Stomach (tissue), 19 donors: Measurements from ENCODE around the gene PLEKHG4B. TPM values are rescaled to one million over a fixed set of nuclear protein-coding genes. Genes with fewer than 3 reads are reported as not detected.
A peak's percentile ranks its signal among the peaks of the same experiment; 100 is the strongest.
"Not testable (repeated sequence)": the region's sequence is repeated elsewhere in the genome, so short reads cannot be mapped to it uniquely, and the experiment has no call there.

Source experiments
- DNase-seq, 2 donors: peaks; one replicate each; pipeline versions ENCODE4 v3.0.0 to v3.0.0-alpha.2; 2013 to 2019
- H3K27ac ChIP-seq, 5 donors: fragments of 200-600 bp in 4 of 5; sonication (generic) in 4 of 5; one replicate each; pipeline ENCODE4 v1.5.1; 2013 to 2019; ENCODE audit warnings: mild to moderate bottlenecking in 1 of 5, moderate library complexity in 1 of 5
- H3K27me3 ChIP-seq, 3 donors: fragments of 200-600 bp; sonication (generic); one replicate each; pipeline ENCODE4 v1.5.1; 2017 to 2019; ENCODE audit warnings: mixed run types in 1 of 3
- H3K36me3 ChIP-seq, 4 donors: fragments of 200-600 bp; sonication (generic); 1 replicate in 3 of 4; 2 replicates in 1 of 4; pipeline ENCODE4 v1.5.1; 2016 to 2019
- H3K4me1 ChIP-seq, 4 donors: fragments of 200-600 bp; sonication (generic); one replicate each; pipeline ENCODE4 v1.5.1; 2016 to 2019
- H3K4me3 ChIP-seq, 4 donors: fragments of 200-600 bp; sonication (generic) in 3 of 4; one replicate each; pipeline ENCODE4 v1.5.1; 2016 to 2019; ENCODE audit warnings: mild to moderate bottlenecking in 1 of 4
- H3K9me3 ChIP-seq, 4 donors: fragments of 200-600 bp; sonication (generic); one replicate each; pipeline ENCODE4 v1.5.1; 2016 to 2019
- EP300 ChIP-seq: sonication (generic); formaldehyde crosslinking; IDR thresholded peaks from one replicate; pipeline ENCODE4 v1.6.1; 2017; ENCODE audit warnings: antibody characterized with exemption
- POLR2A ChIP-seq, 4 donors: fragments of 450-650 bp; IDR thresholded peaks; one replicate each; pipeline ENCODE4 v1.6.1; 2016; ENCODE audit warnings: antibody characterized with exemption in 4 of 4, control low read depth in 2 of 4, mild to moderate bottlenecking in 1 of 4, moderate library complexity in 1 of 4
- POLR2AphosphoS5 ChIP-seq, 3 donors: sonication (generic); formaldehyde crosslinking; IDR thresholded peaks; one replicate each; pipeline ENCODE4 v1.6.1; 2016; ENCODE audit warnings: antibody characterized with exemption in 3 of 3
- WGBS, 5 donors: extraction: QIAGEN DNeasy Blood & Tissue Kit in 3 of 5; methylation state at CpG; one replicate each; pipeline versions ENCODE4 v1.1.5 to v1.1.7; 2013 to 2018; 5-methylcytosine and 5-hydroxymethylcytosine counted together
- intact Hi-C: fragments of 100-400 bp; cut with DNase I; formaldehyde crosslinking; loops from one replicate; pipeline ENCODE4 v1.15.1; 2023; ENCODE audit warnings: low total_unique reads
- long read RNA-seq, 10 donors: transcript quantifications; one replicate each; lab custom pipeline, GENCODE V29; 2026
- polyA plus RNA-seq, 3 donors: library from polyadenylated mRNA; stranded (reverse); fragments of 200-250 nt; gene quantifications; one replicate each; pipeline ENCODE4 v1.2.3, GENCODE V29; 2013
- total RNA-seq, 5 donors: library from RNA; depleted of rRNA; stranded (reverse); fragments of >200 nt; gene quantifications; one replicate each; pipeline versions ENCODE4 v1.1.0 to v1.2.3, GENCODE V29; 2014 to 2016
- TF ChIP-seq, protein P1 (sequence below), 7 experiments: fragments of 450-650 bp in 4 of 7; fragments of 200-600 bp in 3 of 7; sonication (generic) in 3 of 7; IDR thresholded peaks; one replicate each; pipeline ENCODE4 v1.5.1; 2016 to 2019; ENCODE audit warnings: antibody characterized with exemption in 7 of 7, control low read depth in 2 of 7, mild to moderate bottlenecking in 1 of 7
- donor health status: healthy with polysubstance abuse.
- donor health status: Bipolar disorder and iron deficiency.
- donor health status: healthy.

The PLEKHG4B gene
- 1 to 10 TPM in 3 of 5 donors, under 1 TPM in 1, not detected in 1; 0.58 to 4.3 (median 3.4) TPM for total RNA-seq
- polyA plus RNA-seq: 1 to 10 TPM in 1 of 3 donors, under 1 TPM in 2; 0.15 to 1.8 (median 0.88) TPM
- long read RNA-seq, donor 1: 0 reads
- long read RNA-seq, donor 2: 0 reads
- long read RNA-seq, donor 3: 0 reads
- long read RNA-seq, donor 4: 0 reads
- long read RNA-seq, donor 5: 0 reads
- long read RNA-seq, donor 6, partial matches to known transcripts: 5 of 5 reads
- long read RNA-seq, donor 6, other reads (novel, unspliced or antisense): 0 of 5 reads
- long read RNA-seq, donor 7: 0 reads
- long read RNA-seq, donor 8: 0 reads
- long read RNA-seq, donor 9: 0 reads
- long read RNA-seq, donor 10: 0 reads

- peaks cover 0 to 75% (median 40%) of the 10 kb centered on the region in 3 donors for H3K27me3 ChIP-seq
- 6 to 31% (median 9%) methylated on average over 21 to 57 of the region's 57 CpGs for WGBS, 5 donors
- intact Hi-C loops: no loop called here
- peak in 1 of 2 donors; percentile 82 for DNase-seq
- no peaks in the 10 kb centered on the region for H3K36me3 ChIP-seq
- no peaks in the 10 kb centered on the region for H3K9me3 ChIP-seq
- H3K4me1 ChIP-seq: peaks cover 4 to 17% (median 10%) of the 10 kb centered on the region in 4 donors
- peak within 1 kb of the TSS; percentile 44 to 56 (median 50) for H3K4me3 ChIP-seq
- TF ChIP-seq, protein P1, sequence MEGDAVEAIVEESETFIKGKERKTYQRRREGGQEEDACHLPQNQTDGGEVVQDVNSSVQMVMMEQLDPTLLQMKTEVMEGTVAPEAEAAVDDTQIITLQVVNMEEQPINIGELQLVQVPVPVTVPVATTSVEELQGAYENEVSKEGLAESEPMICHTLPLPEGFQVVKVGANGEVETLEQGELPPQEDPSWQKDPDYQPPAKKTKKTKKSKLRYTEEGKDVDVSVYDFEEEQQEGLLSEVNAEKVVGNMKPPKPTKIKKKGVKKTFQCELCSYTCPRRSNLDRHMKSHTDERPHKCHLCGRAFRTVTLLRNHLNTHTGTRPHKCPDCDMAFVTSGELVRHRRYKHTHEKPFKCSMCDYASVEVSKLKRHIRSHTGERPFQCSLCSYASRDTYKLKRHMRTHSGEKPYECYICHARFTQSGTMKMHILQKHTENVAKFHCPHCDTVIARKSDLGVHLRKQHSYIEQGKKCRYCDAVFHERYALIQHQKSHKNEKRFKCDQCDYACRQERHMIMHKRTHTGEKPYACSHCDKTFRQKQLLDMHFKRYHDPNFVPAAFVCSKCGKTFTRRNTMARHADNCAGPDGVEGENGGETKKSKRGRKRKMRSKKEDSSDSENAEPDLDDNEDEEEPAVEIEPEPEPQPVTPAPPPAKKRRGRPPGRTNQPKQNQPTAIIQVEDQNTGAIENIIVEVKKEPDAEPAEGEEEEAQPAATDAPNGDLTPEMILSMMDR (IDR thresholded peaks at IDR 0.05): no peak
- TF ChIP-seq EP300: no peak
- TF ChIP-seq POLR2A (IDR thresholded peaks at IDR 0.05): no peak
- TF ChIP-seq POLR2AphosphoS5 (IDR thresholded peaks at IDR 0.05): no peak
- H3K27ac ChIP-seq: peak within 1 kb of the TSS in 1 of 5 donors; percentile 18
Measured at GRCh38 chr5:91556-92263, at the start of gene PLEKHG4B. Gene PLEKHG4B (plus strand): TSS chr5:92168. CDS start chr5:92232, 64 bp downstream.

- TF ChIP-seq POLR2A (IDR thresholded peaks at IDR 0.05): no peak
- TF ChIP-seq, protein P1 (IDR thresholded peaks at IDR 0.05): peak in 2 of 7 experiments; percentile 11 to 15
- TF ChIP-seq EP300: no peak
- WGBS, 5 donors: 24 to 28% (median 27%) methylated on average over 6 of the region's 6 CpGs
- Histone ChIP-seq H3K36me3 (no peaks in the 10 kb centered on the region), H3K27ac (no peak overlapping the region), H3K4me1 (no peaks in the 10 kb centered on the region), H3K9me3 (no peaks in the 10 kb centered on the region), H3K4me3 (no peak overlapping the region), H3K27me3 (peaks cover 0 to 32% (median 8%) of the 10 kb centered on the region in 3 donors)
- intact Hi-C loops: no loop called here
- peak in 1 of 2 donors; percentile 23 for DNase-seq
Measured at GRCh38 chr5:42250-42649, 49.7 kb upstream of the PLEKHG4B start.

DNA sequence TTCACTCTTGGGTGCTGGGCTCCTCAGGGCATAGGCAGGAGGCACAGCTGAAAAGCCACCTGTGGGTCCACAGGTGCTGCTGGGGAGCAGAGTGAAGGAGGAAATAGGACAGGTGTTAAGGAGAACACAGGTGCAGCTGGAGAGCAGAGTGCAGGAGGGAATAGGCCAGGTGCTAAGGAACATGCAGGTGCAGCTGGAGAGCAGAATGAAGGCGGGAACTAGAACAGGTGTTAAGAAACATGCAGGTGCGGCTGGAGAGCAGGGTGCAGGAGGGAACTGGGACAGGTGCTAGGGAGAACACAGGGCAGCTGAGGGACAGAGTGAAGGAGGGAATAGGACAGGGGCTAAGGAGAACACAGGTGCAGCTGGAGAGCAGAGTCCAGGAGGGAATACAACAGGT is 43.8 kb upstream of the PLEKHG4B start:
- WGBS, 5 donors: 23 to 51% (median 26%) methylated on average over 2 of the region's 2 CpGs
- intact Hi-C loops: no loop called here
- DNase-seq: peak in 1 of 2 donors; percentile 20
- Histone ChIP-seq H3K9me3 (no peaks in the 10 kb centered on the region), H3K4me1 (peaks cover 3 to 5% (median 5%) of the 10 kb centered on the region in 4 donors), H3K27me3 (peaks cover 0 to 35% (median 8%) of the 10 kb centered on the region in 3 donors), H3K27ac (no peak overlapping the region), H3K36me3 (no peaks in the 10 kb centered on the region), H3K4me3 (no peak overlapping the region)
- TF ChIP-seq, protein P1 (IDR thresholded peaks at IDR 0.05): no peak
- no peak for TF ChIP-seq POLR2AphosphoS5 (IDR thresholded peaks at IDR 0.05)
- TF ChIP-seq POLR2A (IDR thresholded peaks at IDR 0.05): no peak
- TF ChIP-seq EP300: no peak

- H3K27me3 ChIP-seq: peaks cover 0 to 49% (median 21%) of the 10 kb centered on the region in 3 donors
- 78 to 88% (median 86%) methylated on average over 5 of the region's 5 CpGs for WGBS, 5 donors
- H3K9me3 ChIP-seq, DNase-seq, H3K4me3 ChIP-seq, H3K27ac ChIP-seq, H3K36me3 ChIP-seq, intact Hi-C loops: not testable (repeated sequence)
- peaks cover 15 to 18% (median 17%) of the 10 kb centered on the region in 4 donors for H3K4me1 ChIP-seq
Measured at GRCh38 chr5:49530-49929, 42.4 kb upstream of the PLEKHG4B start.
